Large intestine (tissue), 3 donors: ENCODE results near the gene GYS2. TPM values are rescaled to one million over a fixed set of nuclear protein-coding genes. Genes with fewer than 3 reads are reported as not detected.

Experiments used
- DNase-seq, 2 donors: peaks; one replicate each; pipeline versions ENCODE4 v3.0.0 to v3.0.0-alpha.2; 2013
- H3K27ac ChIP-seq: one replicate; pipeline ENCODE4 v1.5.1; 2013; ENCODE audit warnings: low read length
- H3K27me3 ChIP-seq: 2 replicates; pipeline ENCODE4 v1.6.1; 2013; ENCODE audit warnings: low read length; ENCODE audit not compliant: control insufficient read depth, insufficient read depth
- H3K36me3 ChIP-seq: 2 replicates; pipeline ENCODE4 v1.6.1; 2013; ENCODE audit warnings: low read length; ENCODE audit not compliant: control insufficient read depth, insufficient read depth
- H3K4me1 ChIP-seq: one replicate; pipeline ENCODE4 v1.6.1; 2013; ENCODE audit warnings: low read length; ENCODE audit not compliant: control insufficient read depth, insufficient read depth
- H3K4me3 ChIP-seq: one replicate; pipeline ENCODE4 v1.5.1; 2013; ENCODE audit warnings: low read length
- H3K9me3 ChIP-seq: one replicate; pipeline ENCODE4 v1.6.1; 2013; ENCODE audit warnings: mild to moderate bottlenecking, low read depth, low read length, moderate library complexity; ENCODE audit not compliant: control insufficient read depth
- WGBS: methylation state at CpG from one replicate; pipeline ENCODE4 v1.1.5; 2013; ENCODE audit warnings: low lambda C conversion rate; ENCODE audit not compliant: insufficient coverage; 5-methylcytosine and 5-hydroxymethylcytosine counted together
- polyA plus RNA-seq: library from polyadenylated mRNA; unstranded; fragments of 120-200 nt; gene quantifications from one replicate; pipeline ENCODE4 v1.2.1, GENCODE V29; 2013

The GYS2 gene
- polyA plus RNA-seq, 1 donor = 0.03 TPM

GRCh38 chr12:21638054-21638891 is 33.6 kb upstream of the GYS2 start:
- H3K36me3 ChIP-seq = peaks cover 43% of the 10 kb centered on the region
- H3K9me3 ChIP-seq = no peaks in the 10 kb centered on the region
- WGBS = no CpG with 5 or more reads among the region's 1 CpG
- H3K27ac ChIP-seq = no peak overlapping the region
- DNase-seq = peak; percentile 12 to 45
- H3K4me3 ChIP-seq = no peak overlapping the region
- H3K27me3 ChIP-seq = no peaks in the 10 kb centered on the region
- H3K4me1 ChIP-seq = no peaks in the 10 kb centered on the region

GRCh38 chr12:21634245-21634644 is 29.6 kb upstream of the GYS2 start:
- Histone ChIP-seq H3K9me3 (no peaks in the 10 kb centered on the region), H3K27ac (no peak overlapping the region), H3K27me3 (no peaks in the 10 kb centered on the region), H3K36me3 (peaks cover 21% of the 10 kb centered on the region), H3K4me1 (no peaks in the 10 kb centered on the region), H3K4me3 (no peak overlapping the region)
- no peak for DNase-seq
- 100% methylated on average over 2 of the region's 3 CpGs for WGBS

- no peak for DNase-seq
- Histone ChIP-seq H3K9me3 (no peaks in the 10 kb centered on the region), H3K4me3 (no peak overlapping the region), H3K4me1 (no peaks in the 10 kb centered on the region), H3K27me3 (no peaks in the 10 kb centered on the region), H3K36me3 (peaks cover 14% of the 10 kb centered on the region), H3K27ac (no peak overlapping the region)
- WGBS = no CpG with 5 or more reads among the region's 2 CpGs
Measured at GRCh38 chr12:21631367-21631766, 26.7 kb upstream of the GYS2 start.

GRCh38 chr12:21627924-21628323 is 23.3 kb upstream of the GYS2 start:
- H3K9me3 ChIP-seq = no peaks in the 10 kb centered on the region
- no peaks in the 10 kb centered on the region for H3K27me3 ChIP-seq
- DNase-seq = no peak
- H3K4me3 ChIP-seq = no peak overlapping the region
- H3K4me1 ChIP-seq = no peaks in the 10 kb centered on the region
- WGBS = 80% methylated on average over 1 of the region's 2 CpGs
- H3K36me3 ChIP-seq = no peaks in the 10 kb centered on the region
- H3K27ac ChIP-seq = no peak overlapping the region

- Histone ChIP-seq H3K36me3 (no peaks in the 10 kb centered on the region), H3K4me3 (no peak overlapping the region), H3K4me1 (no peaks in the 10 kb centered on the region), H3K9me3 (no peaks in the 10 kb centered on the region), H3K27ac (no peak overlapping the region), H3K27me3 (peaks cover 2% of the 10 kb centered on the region)
- DNase-seq = no peak
Measured at GRCh38 chr12:21618566-21618965, 13.9 kb upstream of the GYS2 start.

GRCh38 chr12:21617030-21617429 is 12.4 kb upstream of the GYS2 start:
- H3K27ac ChIP-seq = no peak overlapping the region
- H3K4me3 ChIP-seq = no peak overlapping the region
- no peaks in the 10 kb centered on the region for H3K9me3 ChIP-seq
- WGBS = 94% methylated on average over 2 of the region's 3 CpGs
- H3K4me1 ChIP-seq = no peaks in the 10 kb centered on the region
- H3K27me3 ChIP-seq = peaks cover 2% of the 10 kb centered on the region
- no peak for DNase-seq
- H3K36me3 ChIP-seq = no peaks in the 10 kb centered on the region

GRCh38 chr12:21615431-21615830 is 10.8 kb upstream of the GYS2 start:
- no peak for DNase-seq
- Histone ChIP-seq H3K4me1 (no peaks in the 10 kb centered on the region), H3K4me3 (no peak overlapping the region), H3K9me3 (no peaks in the 10 kb centered on the region), H3K27ac (no peak overlapping the region), H3K36me3 (no peaks in the 10 kb centered on the region), H3K27me3 (peaks cover 2% of the 10 kb centered on the region)
- WGBS = no CpG with 5 or more reads among the region's 1 CpG

GRCh38 chr12:21614506-21614905 is 9.9 kb upstream of the GYS2 start:
- Histone ChIP-seq H3K4me3 (no peak overlapping the region), H3K36me3 (no peaks in the 10 kb centered on the region), H3K4me1 (no peaks in the 10 kb centered on the region), H3K27ac (no peak overlapping the region), H3K9me3 (no peaks in the 10 kb centered on the region), H3K27me3 (peaks cover 2% of the 10 kb centered on the region)
- WGBS = no CpG with 5 or more reads among the region's 2 CpGs
- no peak for DNase-seq

- peak in 1 of 2 donors; percentile 20 for DNase-seq
- H3K4me1 ChIP-seq = no peaks in the 10 kb centered on the region
- peaks cover 2% of the 10 kb centered on the region for H3K27me3 ChIP-seq
- no peak overlapping the region for H3K27ac ChIP-seq
- H3K4me3 ChIP-seq = no peak overlapping the region
- WGBS = 40% methylated on average over 1 of the region's 2 CpGs
- no peaks in the 10 kb centered on the region for H3K9me3 ChIP-seq
- no peaks in the 10 kb centered on the region for H3K36me3 ChIP-seq
Measured at GRCh38 chr12:21613931-21614330, 9.3 kb upstream of the GYS2 start.

GRCh38 chr12:21608196-21608595 is 3.5 kb upstream of the GYS2 start:
- H3K36me3 ChIP-seq = no peaks in the 10 kb centered on the region
- H3K27ac ChIP-seq = no peak overlapping the region
- no peak for DNase-seq
- H3K4me1 ChIP-seq = no peaks in the 10 kb centered on the region
- peaks cover 2% of the 10 kb centered on the region for H3K27me3 ChIP-seq
- no peak overlapping the region for H3K4me3 ChIP-seq
- no peaks in the 10 kb centered on the region for H3K9me3 ChIP-seq

- peak in 1 of 2 donors; percentile 14 for DNase-seq
- Histone ChIP-seq H3K4me3 (no peak overlapping the region), H3K36me3 (no peaks in the 10 kb centered on the region), H3K4me1 (no peaks in the 10 kb centered on the region), H3K27me3 (peaks cover 2% of the 10 kb centered on the region), H3K9me3 (no peaks in the 10 kb centered on the region), H3K27ac (no peak overlapping the region)
- WGBS = no CpG with 5 or more reads among the region's 2 CpGs
Measured at GRCh38 chr12:21607701-21608100, 3.1 kb upstream of the GYS2 start.
